ENCODE results near the gene CROCC2. TPM values are rescaled to one million over a fixed set of nuclear protein-coding genes. Genes with fewer than 3 reads are reported as not detected.
A peak's percentile ranks its signal among the peaks of the same experiment; 100 is the strongest.

Gene CROCC2
- total and polyA plus RNA-seq, 10 of the 15 experiments (the other 5 are each of a cell fraction or from before 2014, with no cell fraction given): not detected

- ATAC-seq: no peak
- Histone ChIP-seq H2AFZ (ENCODE audit: control insufficient read depth, low read depth, low read length) (no peak overlapping the region), H3K9ac (ENCODE audit: control insufficient read depth, insufficient read depth, low read length) (no peak overlapping the region), H3K4me2 (ENCODE audit: control insufficient read depth, insufficient read depth) (peak overlapping the region; percentile 98), H4K20me1 (ENCODE audit: control insufficient read depth, insufficient read depth) (no peaks in the 10 kb centered on the region), H3K27me3 (replicated peaks in 1 of 2; ENCODE audit: control insufficient read depth in 2 of 2, insufficient read depth in 2 of 2, low read length in 1 of 2) (peaks cover 0 to 2% of the 10 kb centered on the region in 2 experiments; a peak in 1 of 4 replicates), H3K27ac (ENCODE audit: control insufficient read depth, insufficient read depth) (no peak overlapping the region), H3K4me1 (ENCODE audit: control insufficient read depth, insufficient read depth, low read length) (peaks cover 51% of the 10 kb centered on the region), H3K4me3 (no peak overlapping the region), H3K79me2 (ENCODE audit: control insufficient read depth, insufficient read depth, low read length) (no peaks in the 10 kb centered on the region), H3K9me3 (replicated peaks; ENCODE audit: control insufficient read depth, insufficient read depth, low read length) (no peaks in the 10 kb centered on the region), H3K36me3 (ENCODE audit: control insufficient read depth in 2 of 2, insufficient read depth in 2 of 2, low read length in 1 of 2) (no peaks in the 10 kb centered on the region)
- no peak for FAIRE-seq
- ChIA-PET SMC1A (ENCODE audit: uncharacterized antibody, unreplicated experiment) (interaction anchor here (0.7 to 1.5 kb wide), 3 partner anchors 11 to 207 kb away, joined by 3 read pairs; no protein-coding TSS in a partner anchor), RAD21 (ENCODE audit: unreplicated experiment) (interaction anchor here (0.6 to 1.3 kb wide), 4 partner anchors 13 to 111 kb away, joined by 3 read pairs; partner anchors contain the start of gene PASK), CTCF (interaction anchor here (1.0 kb wide), 1 partner anchor 124 kb away, joined by 3 read pairs; no protein-coding TSS in a partner anchor), POLR2A (interaction anchor here (1.0 kb wide), 1 partner anchor 453 kb away, joined by 4 read pairs; the partner anchor contains the start of gene CAPN10)
- BruUV-seq (replicated peaks): no TSS peak
- no peak for DNase-seq (ENCODE audit: low read depth, low spot score)
- intact Hi-C loops (cut with micrococcal nuclease; ENCODE audit: unreplicated experiment): no loop called here
- 26% methylated on average over 20 of the region's 20 CpGs for WGBS (ENCODE audit: insufficient coverage, insufficient replicate concordance, low lambda C conversion rate, missing lambda C conversion rate)
- in situ Hi-C loops (cut with MboI): no loop called here
- TF ChIP-seq ASH2L (IDR thresholded peaks at IDR 0.05; ENCODE audit: borderline replicate concordance, low read depth): no peak
- TF ChIP-seq SUZ12 (IDR thresholded peaks at IDR 0.05; ENCODE audit: unreplicated experiment): no peak
- no peak for TF ChIP-seq E2F4 (IDR thresholded peaks at IDR 0.05; ENCODE audit: low read depth, low read length)
- TF ChIP-seq, protein P1, sequence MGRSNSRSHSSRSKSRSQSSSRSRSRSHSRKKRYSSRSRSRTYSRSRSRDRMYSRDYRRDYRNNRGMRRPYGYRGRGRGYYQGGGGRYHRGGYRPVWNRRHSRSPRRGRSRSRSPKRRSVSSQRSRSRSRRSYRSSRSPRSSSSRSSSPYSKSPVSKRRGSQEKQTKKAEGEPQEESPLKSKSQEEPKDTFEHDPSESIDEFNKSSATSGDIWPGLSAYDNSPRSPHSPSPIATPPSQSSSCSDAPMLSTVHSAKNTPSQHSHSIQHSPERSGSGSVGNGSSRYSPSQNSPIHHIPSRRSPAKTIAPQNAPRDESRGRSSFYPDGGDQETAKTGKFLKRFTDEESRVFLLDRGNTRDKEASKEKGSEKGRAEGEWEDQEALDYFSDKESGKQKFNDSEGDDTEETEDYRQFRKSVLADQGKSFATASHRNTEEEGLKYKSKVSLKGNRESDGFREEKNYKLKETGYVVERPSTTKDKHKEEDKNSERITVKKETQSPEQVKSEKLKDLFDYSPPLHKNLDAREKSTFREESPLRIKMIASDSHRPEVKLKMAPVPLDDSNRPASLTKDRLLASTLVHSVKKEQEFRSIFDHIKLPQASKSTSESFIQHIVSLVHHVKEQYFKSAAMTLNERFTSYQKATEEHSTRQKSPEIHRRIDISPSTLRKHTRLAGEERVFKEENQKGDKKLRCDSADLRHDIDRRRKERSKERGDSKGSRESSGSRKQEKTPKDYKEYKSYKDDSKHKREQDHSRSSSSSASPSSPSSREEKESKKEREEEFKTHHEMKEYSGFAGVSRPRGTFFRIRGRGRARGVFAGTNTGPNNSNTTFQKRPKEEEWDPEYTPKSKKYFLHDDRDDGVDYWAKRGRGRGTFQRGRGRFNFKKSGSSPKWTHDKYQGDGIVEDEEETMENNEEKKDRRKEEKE (IDR thresholded peaks at IDR 0.05): no peak
- no peak for TF ChIP-seq ZNF622 (IDR thresholded peaks at IDR 0.05)
- no peak for TF ChIP-seq EP300 (IDR thresholded peaks at IDR 0.05; ENCODE audit: borderline replicate concordance in 1 of 2, control insufficient read depth in 1 of 2, low read depth in 2 of 2, low read length in 2 of 2)
- TF ChIP-seq MEF2A (IDR thresholded peaks at IDR 0.05; ENCODE audit: insufficient read depth, low read depth, low read length): no peak
- no peak for TF ChIP-seq HCFC1 (IDR thresholded peaks at IDR 0.05; ENCODE audit: low read length)
- TF ChIP-seq SMAD1 (IDR thresholded peaks at IDR 0.05; ENCODE audit: low read depth, partially characterized antibody): no peak
- TF ChIP-seq MTA3 (IDR thresholded peaks at IDR 0.05; ENCODE audit: borderline replicate concordance, low read length): no peak
- TF ChIP-seq SMC3 (IDR thresholded peaks at IDR 0.05; ENCODE audit: borderline replicate concordance, low read length): no peak
- TF ChIP-seq ZNF687 (IDR thresholded peaks at IDR 0.05): no peak
These were observed 132.4 kb downstream of the CROCC2 start for GRCh38 chr2:241038374-241039180.

Measured in GM12878 (cell line).